C4-2B (cell line): ENCODE results near the gene STING1.

Source experiments
- H3K27ac ChIP-seq: fragments of 450-650 bp; 2 replicates; pipeline ENCODE4 v1.5.1; 2017
- ZFX ChIP-seq: fragments of 450-650 bp; IDR thresholded peaks from 2 replicates; pipeline ENCODE4 v1.6.1; 2017
- TF ChIP-seq, protein P1 (sequence below): fragments of 450-650 bp; conservative IDR thresholded peaks from 2 replicates; pipeline ENCODE4 v1.5.1; 2017; ENCODE audit warnings: mild to moderate bottlenecking

STING1 gene

DNA sequence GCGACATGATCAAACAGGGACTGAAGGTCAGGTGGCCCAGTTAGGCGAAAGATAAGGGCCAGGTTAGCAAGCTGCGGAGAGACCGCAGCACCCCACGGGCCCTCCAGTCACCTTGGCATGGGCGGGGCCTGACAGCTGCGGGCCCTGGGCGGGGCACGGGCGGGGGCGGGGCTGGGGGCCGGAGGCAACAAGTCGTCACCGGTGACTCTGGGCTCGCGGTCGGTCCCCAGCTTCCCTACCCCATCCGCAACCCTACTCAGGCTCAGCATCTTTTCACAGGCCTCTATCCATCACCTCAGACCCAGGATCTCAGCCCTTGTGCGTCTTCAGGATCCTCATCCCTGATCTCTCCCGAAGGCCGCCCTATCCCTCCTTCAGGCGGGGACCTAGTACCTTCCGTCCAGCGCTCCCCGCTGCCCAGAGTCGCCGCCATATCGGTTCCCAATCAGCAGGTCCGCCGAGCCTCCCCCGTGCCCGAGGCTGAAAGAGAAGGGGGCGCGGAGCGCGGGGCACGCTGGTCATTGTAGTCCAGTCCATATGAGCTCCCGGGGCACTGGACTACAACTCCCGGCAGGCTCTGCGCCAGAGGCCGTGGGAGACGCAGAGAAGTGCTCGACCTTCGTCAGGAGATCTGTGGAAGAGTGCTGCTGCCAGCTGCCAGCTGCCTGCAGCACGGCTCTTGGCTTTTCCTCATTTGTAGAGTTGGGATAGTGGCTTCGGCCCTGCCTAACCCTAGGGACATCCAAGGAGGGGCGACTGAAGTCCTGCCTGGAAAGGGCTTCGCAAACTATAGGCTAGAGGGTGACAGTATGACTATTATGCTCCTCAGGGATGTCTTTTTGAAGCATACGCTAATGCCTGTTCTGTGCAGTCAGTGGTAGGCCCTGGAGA lies 43.3 kb downstream of the STING1 start, which contains the start of gene DNAJC18:
Gene DNAJC18, minus strand, starts transcription at position 513 of the 891 bp plus-strand sequence. Its CDS starts 80 bp downstream, at position 433.
- TF ChIP-seq ZFX, result no peak
- TF ChIP-seq, protein P1, sequence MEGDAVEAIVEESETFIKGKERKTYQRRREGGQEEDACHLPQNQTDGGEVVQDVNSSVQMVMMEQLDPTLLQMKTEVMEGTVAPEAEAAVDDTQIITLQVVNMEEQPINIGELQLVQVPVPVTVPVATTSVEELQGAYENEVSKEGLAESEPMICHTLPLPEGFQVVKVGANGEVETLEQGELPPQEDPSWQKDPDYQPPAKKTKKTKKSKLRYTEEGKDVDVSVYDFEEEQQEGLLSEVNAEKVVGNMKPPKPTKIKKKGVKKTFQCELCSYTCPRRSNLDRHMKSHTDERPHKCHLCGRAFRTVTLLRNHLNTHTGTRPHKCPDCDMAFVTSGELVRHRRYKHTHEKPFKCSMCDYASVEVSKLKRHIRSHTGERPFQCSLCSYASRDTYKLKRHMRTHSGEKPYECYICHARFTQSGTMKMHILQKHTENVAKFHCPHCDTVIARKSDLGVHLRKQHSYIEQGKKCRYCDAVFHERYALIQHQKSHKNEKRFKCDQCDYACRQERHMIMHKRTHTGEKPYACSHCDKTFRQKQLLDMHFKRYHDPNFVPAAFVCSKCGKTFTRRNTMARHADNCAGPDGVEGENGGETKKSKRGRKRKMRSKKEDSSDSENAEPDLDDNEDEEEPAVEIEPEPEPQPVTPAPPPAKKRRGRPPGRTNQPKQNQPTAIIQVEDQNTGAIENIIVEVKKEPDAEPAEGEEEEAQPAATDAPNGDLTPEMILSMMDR, result no peak
- peak within 1 kb of the TSS; percentile 70 for H3K27ac ChIP-seq

DNA sequence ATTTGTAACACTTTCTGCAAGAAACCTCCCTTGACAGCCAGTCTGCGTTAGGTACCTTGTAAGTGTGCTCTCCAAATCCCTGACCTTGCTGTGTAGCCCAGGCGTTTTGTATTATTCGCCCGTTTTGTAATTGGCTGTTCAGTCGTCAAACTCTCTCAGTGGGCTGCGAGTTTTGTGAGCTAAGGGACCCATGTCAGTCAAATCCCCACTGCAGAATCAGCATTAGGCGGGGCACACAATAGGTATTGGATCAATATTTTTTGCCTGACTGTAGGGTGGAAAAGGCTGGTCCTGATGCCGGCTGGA lies 43.9 kb downstream of the STING1 start:
- H3K27ac ChIP-seq, result peak overlapping the region; percentile 70; the same call in 1 of the 2 replicates

DNA sequence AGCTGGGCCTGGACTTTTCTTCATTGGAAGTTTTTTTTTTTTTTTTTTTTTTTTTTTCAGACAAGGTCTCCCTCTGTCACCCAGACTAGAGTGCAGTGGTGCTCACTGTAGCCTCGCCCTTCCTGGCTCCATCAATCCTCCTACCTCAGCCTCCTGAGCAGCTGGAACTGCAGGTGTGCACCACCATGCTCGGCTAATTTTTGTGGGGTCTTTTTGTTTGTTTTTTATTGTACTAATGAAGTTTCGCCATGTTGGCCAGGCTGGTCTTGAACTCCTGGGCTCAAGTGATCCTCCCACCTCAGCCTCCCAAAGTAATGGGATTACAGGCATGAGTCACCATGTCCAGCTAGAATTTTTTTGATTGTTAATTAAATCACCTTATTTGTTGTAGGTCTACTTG lies 46.9 kb downstream of the STING1 start:
- no peak overlapping the region for H3K27ac ChIP-seq
- TF ChIP-seq, protein P1, result no peak
- no peak for TF ChIP-seq ZFX

More for the DNA sequence above, 43.9 kb downstream of the STING1 start:
- TF ChIP-seq ZFX, result no peak
- TF ChIP-seq, protein P1, result no peak

DNA sequence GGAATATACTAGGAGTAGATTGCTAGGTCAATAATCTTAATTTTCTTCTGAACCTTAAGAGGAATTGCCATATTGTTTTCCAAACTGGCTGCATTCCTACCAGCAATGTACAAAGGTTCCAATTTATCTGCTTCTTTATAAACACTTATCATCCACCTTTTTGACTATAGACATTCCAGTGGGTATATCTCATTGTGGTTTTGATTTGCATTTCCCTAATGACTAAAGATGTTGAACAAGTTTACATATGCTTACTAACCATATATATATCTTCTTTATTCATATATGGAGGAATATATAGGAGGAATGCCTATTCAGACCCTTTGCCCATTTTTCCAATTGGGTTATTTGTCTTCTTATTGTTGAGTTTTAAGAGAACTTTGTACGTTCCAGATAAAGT lies 50.9 kb downstream of the STING1 start:
- TF ChIP-seq, protein P1, result no peak
- no peak for TF ChIP-seq ZFX
- H3K27ac ChIP-seq, result no peak overlapping the region

DNA sequence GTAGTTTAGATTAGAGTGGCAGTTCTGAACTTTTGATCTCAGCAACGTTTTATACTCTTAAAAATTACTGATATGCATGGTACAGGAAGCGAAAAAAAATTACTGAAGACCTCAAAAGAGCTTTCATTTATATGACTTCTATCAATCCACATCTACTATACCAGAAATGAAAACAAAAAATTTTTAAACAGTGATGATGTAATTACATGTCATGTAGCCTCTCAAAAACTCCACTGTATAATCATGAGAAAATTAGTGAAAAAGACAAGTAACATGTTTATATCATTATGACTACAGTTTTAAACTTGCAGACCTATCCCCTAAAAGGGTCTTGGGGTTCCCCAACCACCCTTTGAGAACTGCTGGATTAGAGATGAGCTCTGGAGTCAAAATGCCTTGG lies 52.5 kb downstream of the STING1 start:
- TF ChIP-seq ZFX, result no peak
- TF ChIP-seq, protein P1, result no peak

DNA sequence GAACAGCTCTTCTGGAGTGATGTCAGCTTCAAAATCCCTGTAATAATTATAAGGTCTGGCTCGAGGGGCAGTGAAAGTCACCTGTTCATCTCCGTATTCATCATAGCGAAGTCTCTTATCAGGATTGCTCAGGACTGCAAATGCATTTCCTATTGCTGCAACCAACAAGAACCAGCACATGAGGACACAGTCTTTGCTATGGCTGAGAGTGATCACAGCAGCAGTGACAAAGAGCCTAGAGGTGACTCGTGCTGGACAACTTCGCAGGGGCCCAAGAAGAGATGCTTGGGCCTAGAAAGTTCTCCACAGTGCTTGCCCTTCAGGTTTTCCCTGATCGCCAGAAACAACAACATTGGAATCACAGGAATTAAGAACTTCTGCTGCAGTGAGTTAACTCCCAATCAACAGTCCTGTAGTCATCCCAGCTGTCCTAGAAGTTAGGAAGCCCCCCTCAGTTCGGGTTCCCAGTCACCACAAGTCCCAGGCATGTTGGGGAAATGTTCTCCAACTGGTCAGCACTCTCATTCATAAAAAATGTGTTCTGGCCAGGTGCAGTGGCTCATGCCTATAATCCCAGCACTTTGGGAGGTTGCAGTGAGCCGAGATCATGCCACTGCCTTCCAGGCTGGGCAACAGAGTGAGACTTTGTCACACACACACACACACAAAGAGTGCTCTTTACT lies 56.2 kb downstream of the STING1 start:
- no peak overlapping the region for H3K27ac ChIP-seq
- TF ChIP-seq ZFX, result no peak
- TF ChIP-seq, protein P1, result no peak

More for the DNA sequence above, 52.5 kb downstream of the STING1 start:
- H3K27ac ChIP-seq, result no peak overlapping the region
